Measurements from ENCODE around the gene ST3GAL3. TPM values are rescaled to one million over a fixed set of nuclear protein-coding genes. Genes with fewer than 3 reads are reported as not detected.

ST3GAL3 gene
- polyA plus RNA-seq, 1 of the 3 experiments (the other 2 are of a cell fraction): 20.6 TPM

GRCh38 chr1:43831851-43832250, 124.5 kb downstream of the ST3GAL3 start:
- H3K27ac ChIP-seq (ENCODE audit: low read depth in 2 of 2, low read length in 1 of 2): no peak overlapping the region
- peaks cover 0 to 12% of the 10 kb centered on the region in 2 experiments for H3K36me3 ChIP-seq (replicated peaks in 1 of 2; ENCODE audit: control insufficient read depth in 1 of 2, insufficient read depth in 2 of 2, low read length in 1 of 2)
- peaks cover 7% of the 10 kb centered on the region for H3F3A ChIP-seq (replicated peaks; ENCODE audit: insufficient read depth)
- no peak for TF ChIP-seq FOXM1 (IDR thresholded peaks at IDR 0.05; ENCODE audit: low read depth)
- TF ChIP-seq SIN3A (IDR thresholded peaks at IDR 0.05; ENCODE audit: borderline replicate concordance, low read depth, low read length): no peak
- TF ChIP-seq USF2 (IDR thresholded peaks at IDR 0.05; ENCODE audit: borderline replicate concordance, low read depth, low read length): no peak
- no peak for TF ChIP-seq ELF1 (IDR thresholded peaks at IDR 0.05)
- TF ChIP-seq YY1 (IDR thresholded peaks at IDR 0.05; ENCODE audit: low read depth): no peak
- TF ChIP-seq EZH2phosphoT487 (IDR thresholded peaks at IDR 0.05; ENCODE audit: borderline replicate concordance, low read depth): no peak
- TF ChIP-seq CTCF (IDR thresholded peaks at IDR 0.05): no peak
- no peak for TF ChIP-seq MAX (IDR thresholded peaks at IDR 0.05; ENCODE audit: low read depth)
- no peak for TF ChIP-seq RAD21 (IDR thresholded peaks at IDR 0.05; ENCODE audit: low read length)
- no peak for TF ChIP-seq FOXJ3 (CRISPR knock-in tag; IDR thresholded peaks at IDR 0.05)
- TF ChIP-seq CHD2 (IDR thresholded peaks at IDR 0.05; ENCODE audit: low read length, partially characterized antibody): no peak
- TF ChIP-seq TCF12 (IDR thresholded peaks at IDR 0.05): no peak
- TF ChIP-seq FOSL2 (IDR thresholded peaks at IDR 0.05; ENCODE audit: borderline replicate concordance, low read depth): no peak
- no peak for TF ChIP-seq ZBTB33 (IDR thresholded peaks at IDR 0.05; ENCODE audit: borderline replicate concordance, low read depth)
- no peak for TF ChIP-seq NRF1 (IDR thresholded peaks at IDR 0.05; ENCODE audit: low read depth, low read length)
- no peak for TF ChIP-seq REST (IDR thresholded peaks at IDR 0.05; ENCODE audit: low read depth, low read length)
- H3K79me2 ChIP-seq (ENCODE audit: insufficient read depth): no peaks in the 10 kb centered on the region
- H3K27me3 ChIP-seq (ENCODE audit: insufficient read depth): no peaks in the 10 kb centered on the region
- H3K4me3 ChIP-seq (ENCODE audit: low read depth in 2 of 2, low read length in 1 of 2): no peak overlapping the region
- DNase-seq: no peak
- H3K4me1 ChIP-seq (ENCODE audit: control insufficient read depth in 1 of 2, insufficient read depth in 2 of 2, low read depth in 1 of 2, low read length in 1 of 2): peaks cover 26 to 27% of the 10 kb centered on the region in 2 experiments
- ChIA-PET POLR2A (no interaction called here), CTCF (interaction anchor here (0.7 to 1.0 kb wide), 3 partner anchors 29 to 103 kb away, joined by 3 to 4 read pairs (median 3); no protein-coding TSS in a partner anchor)
- no peak overlapping the region for H2AFZ ChIP-seq (ENCODE audit: low read depth)
- 100% methylated on average over 2 of the region's 2 CpGs for WGBS (ENCODE audit: low lambda C conversion rate)
- H3K9me3 ChIP-seq: no peaks in the 10 kb centered on the region
- no peaks in the 10 kb centered on the region for H3K9me2 ChIP-seq
- H3K4me2 ChIP-seq: no peak overlapping the region
- no peak overlapping the region for H3K9ac ChIP-seq
- H4K20me1 ChIP-seq (ENCODE audit: insufficient read depth): no peaks in the 10 kb centered on the region

Data from SK-N-SH (cell line).